K562 (cell line): Measurements from ENCODE around the gene C6orf47. TPM values are rescaled to one million over a fixed set of nuclear protein-coding genes. Genes with fewer than 3 reads are reported as not detected.
A peak's percentile ranks its signal among the peaks of the same experiment; 100 is the strongest.

Experiments used
- BMI1 ChIP-seq: fragments of 150-350 bp; IDR thresholded peaks from 2 replicates; pipeline ENCODE4 v1.6.1; 2014; ENCODE audit warnings: low read length
- CHCHD3 ChIP-seq: fragments of 250-450 bp; sonication (Bioruptor Pico); IDR thresholded peaks from 2 replicates; pipeline ENCODE4 v2.1.2; 2022; ENCODE audit warnings: mild to moderate bottlenecking
- CUX1 ChIP-seq: fragments of 200-800 bp; sonication (Bioruptor generic); IDR thresholded peaks from 2 replicates; pipeline ENCODE4 v1.6.1; 2016; ENCODE audit warnings: missing genetic modification characterization, missing compliant biosample characterization
- KDM2B ChIP-seq: fragments of 250-450 bp; sonication (Bioruptor Pico); IDR thresholded peaks from 2 replicates; pipeline ENCODE4 v1.8.0; 2021; ENCODE audit warnings: mild to moderate bottlenecking, moderate library complexity
- NCOA1 ChIP-seq: fragments of 450-650 bp; IDR thresholded peaks from 2 replicates; pipeline ENCODE4 v1.6.1; 2016; ENCODE audit warnings: low read depth
- NEUROD1 ChIP-seq: fragments of 150-350 bp; IDR thresholded peaks from 2 replicates; pipeline ENCODE4 v1.6.1; 2014; ENCODE audit warnings: borderline replicate concordance, low read length, low read depth; ENCODE audit not compliant: partially characterized antibody
- POLR2AphosphoS5 ChIP-seq: IDR thresholded peaks from 2 replicates; pipeline ENCODE4 v1.6.1; 2011; ENCODE audit warnings: mild to moderate bottlenecking, low read depth, low read length, moderate library complexity; ENCODE audit not compliant: control insufficient read depth, insufficient read depth
- RB1 ChIP-seq: fragments of 450-650 bp; IDR thresholded peaks from 2 replicates; pipeline ENCODE4 v1.6.1; 2017; ENCODE audit warnings: low read depth, mild to moderate bottlenecking
- STAT5A ChIP-seq: IDR thresholded peaks from 2 replicates; pipeline ENCODE4 v1.6.1; 2012; ENCODE audit warnings: low read length, inconsistent platforms, borderline replicate concordance
- STAT6 ChIP-seq: sonication (generic); formaldehyde crosslinking; IDR thresholded peaks from 2 replicates; pipeline ENCODE4 v1.8.1; 2023; ENCODE audit warnings: mild to moderate bottlenecking, missing genetic modification reagents
- ZBTB26 ChIP-seq: fragments of 450-650 bp; formaldehyde crosslinking; IDR thresholded peaks from 2 replicates; pipeline ENCODE4 v1.4.0; 2022; ENCODE audit warnings: missing genetic modification characterization
- ZNF316 ChIP-seq: fragments of 450-650 bp; IDR thresholded peaks from 2 replicates; pipeline ENCODE4 v1.6.1; 2016
- ZNF436 ChIP-seq: fragments of 250-450, 450-650 bp; sonication (Bioruptor Pico); formaldehyde crosslinking; IDR thresholded peaks from 2 replicates; pipeline ENCODE4 v1.7.0; 2020; ENCODE audit warnings: mild to moderate bottlenecking
- ZNF586 ChIP-seq: fragments of 450-650 bp; formaldehyde crosslinking; conservative IDR thresholded peaks from 2 replicates; pipeline ENCODE4 v1.4.0; 2020; ENCODE audit warnings: mild to moderate bottlenecking, moderate library complexity
- ZNF75A ChIP-seq: fragments of 450-650 bp; formaldehyde crosslinking; IDR thresholded peaks from 2 replicates; pipeline ENCODE4 v1.4.0; 2020; ENCODE audit warnings: mild to moderate bottlenecking
- polyA plus RNA-seq, 8 experiments: library from polyadenylated mRNA; depleted of rRNA in 4 of 8; stranded (reverse) in 5 of 8; unstranded in 3 of 8; fragments of >200 nt; fragmentation: Nextera tagmentation in 2 of 8; fragmentation: Illumina TruSeq in 1 of 8; extraction: Ambion mirVana in 2 of 8; extraction: Trizol in 1 of 8; gene quantifications; 2 replicates each; pipeline versions ENCODE4 v1.2.1 to v1.2.3, GENCODE V29; 2011 to 2014; ENCODE audit warnings: inconsistent platforms in 1 of 8, missing spikeins in 1 of 8
- total RNA-seq, 7 experiments: library from RNA; depleted of rRNA in 6 of 7; stranded (reverse); fragments of >200 nt in 6 of 7; fragmentation: Illumina TruSeq in 2 of 7; extraction: Trizol in 2 of 7; gene quantifications; 2 replicates each; pipeline versions ENCODE4 v1.2.1 to v1.2.3, GENCODE V29; 2011 to 2021; ENCODE audit warnings: low replicate concordance in 1 of 7
- TF ChIP-seq, protein P1 (sequence below), 2 experiments: fragments of 450-650 bp; IDR thresholded peaks; 2 replicates each; pipeline ENCODE4 v1.6.1; 2016

The C6orf47 gene
- total and polyA plus RNA-seq, 9 of the 15 experiments (the other 6 are each of a cell fraction or from before 2014, with no cell fraction given): 0.14 to 43.8 (median 27.0) TPM

- TF ChIP-seq STAT6 (no peak; the same call in 1 of the 2 replicates), RB1 (peak; percentile 87), NEUROD1 (peak; percentile 93), BMI1 (no peak), ZNF436 (CRISPR knock-in tag) (no peak; the same call in 1 of the 2 replicates), KDM2B (CRISPR knock-in tag) (0 out of 2 replicates have a peak, but pooled peaks have one; percentile 9), STAT5A (peak; percentile 23; the same call in 1 of the 2 replicates), ZNF316 (peak; percentile 51; the same call in 1 of the 2 replicates), CUX1 (CRISPR knock-in tag) (peak; percentile 99), ZNF586 (CRISPR knock-in tag) (0 out of 2 replicates have a peak, but pooled peaks have one; percentile 3), ZBTB26 (0 out of 2 replicates have a peak, but pooled peaks have one; percentile 16), NCOA1 (peak; percentile 39), POLR2AphosphoS5 (peak; percentile 91), CHCHD3 (CRISPR knock-in tag) (peak; percentile 92), ZNF75A (CRISPR knock-in tag) (peak; percentile 72)
- TF ChIP-seq, protein P1, sequence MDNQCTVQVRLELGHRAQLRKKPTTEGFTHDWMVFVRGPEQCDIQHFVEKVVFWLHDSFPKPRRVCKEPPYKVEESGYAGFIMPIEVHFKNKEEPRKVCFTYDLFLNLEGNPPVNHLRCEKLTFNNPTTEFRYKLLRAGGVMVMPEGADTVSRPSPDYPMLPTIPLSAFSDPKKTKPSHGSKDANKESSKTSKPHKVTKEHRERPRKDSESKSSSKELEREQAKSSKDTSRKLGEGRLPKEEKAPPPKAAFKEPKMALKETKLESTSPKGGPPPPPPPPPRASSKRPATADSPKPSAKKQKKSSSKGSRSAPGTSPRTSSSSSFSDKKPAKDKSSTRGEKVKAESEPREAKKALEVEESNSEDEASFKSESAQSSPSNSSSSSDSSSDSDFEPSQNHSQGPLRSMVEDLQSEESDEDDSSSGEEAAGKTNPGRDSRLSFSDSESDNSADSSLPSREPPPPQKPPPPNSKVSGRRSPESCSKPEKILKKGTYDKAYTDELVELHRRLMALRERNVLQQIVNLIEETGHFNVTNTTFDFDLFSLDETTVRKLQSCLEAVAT (IDR thresholded peaks at IDR 0.05): peak; percentile 66 to 95; a peak in 2 of 4 replicates
These were observed 42.5 kb upstream of the C6orf47 start, which contains the start of gene ABHD16A (continued) for GRCh38 chr6:31702819-31703716.
